Natural killer cell (primary cell): ENCODE results near the gene OR7C1. TPM values are rescaled to one million over a fixed set of nuclear protein-coding genes. Genes with fewer than 3 reads are reported as not detected.
"Not testable (repeated sequence)": the region's sequence is repeated elsewhere in the genome, so short reads cannot be mapped to it uniquely, and the experiment has no call there.

Source experiments
- ATAC-seq, 3 donors: fragments of 150-1000 bp in 2 of 3; fragments of 200-7000 bp in 1 of 3; cut with Tn5 transposase; 1 replicate in 1 of 3; 2 replicates in 2 of 3; pipeline ENCODE4 v1.10.0; 2021; ENCODE audit warnings: mild to moderate bottlenecking in 2 of 3, moderate library complexity in 2 of 3
- DNase-seq, 2 donors: peaks; one replicate each; pipeline versions ENCODE4 v3.0.0 to v3.0.0-alpha.2; 2013 to 2021; ENCODE audit warnings: mixed read lengths in 1 of 2
- H3K27ac ChIP-seq: one replicate; pipeline ENCODE4 v1.5.1; 2013; ENCODE audit warnings: mild to moderate bottlenecking, low read length
- H3K27me3 ChIP-seq: one replicate; pipeline ENCODE4 v1.6.1; 2013; ENCODE audit warnings: low read length; ENCODE audit not compliant: control insufficient read depth, insufficient read depth
- H3K36me3 ChIP-seq: one replicate; pipeline ENCODE4 v1.6.1; 2013; ENCODE audit warnings: low read length; ENCODE audit not compliant: control insufficient read depth, insufficient read depth
- H3K4me1 ChIP-seq: one replicate; pipeline ENCODE4 v1.6.1; 2013; ENCODE audit warnings: low read length; ENCODE audit not compliant: control insufficient read depth, insufficient read depth
- H3K4me3 ChIP-seq: one replicate; pipeline ENCODE4 v1.5.1; 2013; ENCODE audit warnings: low read length
- H3K9me3 ChIP-seq: one replicate; pipeline ENCODE4 v1.6.1; 2013; ENCODE audit warnings: low read length; ENCODE audit not compliant: control insufficient read depth, insufficient read depth
- H3K27ac Mint-ChIP-seq, 2 donors: one replicate each; pipeline ENCODE4 v1.8.0; 2022; ENCODE audit warnings: mild to moderate bottlenecking in 2 of 2, mixed read lengths in 2 of 2, moderate library complexity in 1 of 2
- H3K27me3 Mint-ChIP-seq, 2 donors: one replicate each; pipeline ENCODE4 v1.8.0; 2022; ENCODE audit warnings: low read depth in 2 of 2, mixed read lengths in 2 of 2
- H3K36me3 Mint-ChIP-seq: one replicate; pipeline ENCODE4 v1.8.0; 2022; ENCODE audit warnings: mixed read lengths
- H3K4me1 Mint-ChIP-seq, 2 donors: one replicate each; pipeline ENCODE4 v1.8.0; 2022; ENCODE audit warnings: mixed read lengths in 2 of 2
- H3K4me3 Mint-ChIP-seq: one replicate; pipeline ENCODE4 v1.8.0; 2022; ENCODE audit warnings: mild to moderate bottlenecking, moderate library complexity, mixed read lengths
- H3K9me3 Mint-ChIP-seq, 2 donors: one replicate each; pipeline ENCODE4 v1.8.0; 2022; ENCODE audit warnings: mixed read lengths in 2 of 2
- WGBS: methylation state at CpG from one replicate; pipeline ENCODE4 v1.1.7; 2013; ENCODE audit warnings: missing lambda C conversion rate; ENCODE audit not compliant: insufficient coverage; 5-methylcytosine and 5-hydroxymethylcytosine counted together
- intact Hi-C: fragments of 100-400 bp; cut with micrococcal nuclease; formaldehyde crosslinking; loops from one replicate; pipeline ENCODE4 v1.14.2; 2022
- total RNA-seq, 4 donors: library from RNA; stranded (reverse); fragments of 120-200 nt in 1 of 4; gene quantifications; one replicate each; pipeline versions ENCODE4 v1.2.3 to v1.2.4, GENCODE V29; 2013 to 2022
- TF ChIP-seq, protein P1 (sequence below): fragments of 200-600 bp; IDR thresholded peaks from one replicate; pipeline ENCODE4 v1.8.0; 2022; ENCODE audit warnings: antibody characterized with exemption

OR7C1 gene
- total RNA-seq, 3 donors from 2014 or later (not counting 1 experiment from before 2014, with no cell fraction given) = not detected

DNA sequence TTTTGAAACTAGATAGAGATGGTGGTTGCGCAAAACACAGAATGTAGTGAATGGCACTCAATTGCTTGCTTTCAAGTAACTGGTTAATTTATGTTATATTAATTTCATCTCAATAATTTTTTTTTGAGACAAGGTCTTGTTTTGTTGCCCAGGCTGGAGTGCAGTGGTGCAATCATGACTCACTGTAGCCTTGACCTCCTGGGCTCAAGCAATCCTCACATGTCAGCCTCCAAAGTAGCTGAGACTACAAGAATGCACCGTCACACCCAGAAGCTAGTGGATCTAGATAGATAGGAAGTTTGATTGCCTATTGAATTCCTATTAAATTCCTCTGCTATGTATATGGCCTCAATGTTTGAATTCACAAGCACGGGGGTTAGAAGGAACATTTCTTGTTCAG, 30.2 kb downstream of the OR7C1 start:
- no peak for DNase-seq
- Histone ChIP-seq H3K27ac (no peak overlapping the region), H3K9me3 (no peaks in the 10 kb centered on the region), H3K36me3 (no peaks in the 10 kb centered on the region), H3K27me3 (no peaks in the 10 kb centered on the region), H3K4me3 (no peak overlapping the region), H3K4me1 (no peaks in the 10 kb centered on the region)
- intact Hi-C loops = loop anchor here (1.0 kb wide), 1 partner anchor 8 kb away; no protein-coding TSS in a partner anchor
- no peak for ATAC-seq
- H3K9me3 Mint-ChIP-seq = no peaks in the 10 kb centered on the region
- WGBS = 95% methylated on average over 3 of the region's 3 CpGs
- H3K36me3 Mint-ChIP-seq = no peaks in the 10 kb centered on the region
- TF ChIP-seq, protein P1, sequence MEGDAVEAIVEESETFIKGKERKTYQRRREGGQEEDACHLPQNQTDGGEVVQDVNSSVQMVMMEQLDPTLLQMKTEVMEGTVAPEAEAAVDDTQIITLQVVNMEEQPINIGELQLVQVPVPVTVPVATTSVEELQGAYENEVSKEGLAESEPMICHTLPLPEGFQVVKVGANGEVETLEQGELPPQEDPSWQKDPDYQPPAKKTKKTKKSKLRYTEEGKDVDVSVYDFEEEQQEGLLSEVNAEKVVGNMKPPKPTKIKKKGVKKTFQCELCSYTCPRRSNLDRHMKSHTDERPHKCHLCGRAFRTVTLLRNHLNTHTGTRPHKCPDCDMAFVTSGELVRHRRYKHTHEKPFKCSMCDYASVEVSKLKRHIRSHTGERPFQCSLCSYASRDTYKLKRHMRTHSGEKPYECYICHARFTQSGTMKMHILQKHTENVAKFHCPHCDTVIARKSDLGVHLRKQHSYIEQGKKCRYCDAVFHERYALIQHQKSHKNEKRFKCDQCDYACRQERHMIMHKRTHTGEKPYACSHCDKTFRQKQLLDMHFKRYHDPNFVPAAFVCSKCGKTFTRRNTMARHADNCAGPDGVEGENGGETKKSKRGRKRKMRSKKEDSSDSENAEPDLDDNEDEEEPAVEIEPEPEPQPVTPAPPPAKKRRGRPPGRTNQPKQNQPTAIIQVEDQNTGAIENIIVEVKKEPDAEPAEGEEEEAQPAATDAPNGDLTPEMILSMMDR = no peak
- no peak overlapping the region for H3K4me3 Mint-ChIP-seq
- H3K4me1 Mint-ChIP-seq = no peaks in the 10 kb centered on the region
- peaks cover 6 to 7% of the 10 kb centered on the region in 2 donors for H3K27me3 Mint-ChIP-seq
- H3K27ac Mint-ChIP-seq = no peak overlapping the region

DNA sequence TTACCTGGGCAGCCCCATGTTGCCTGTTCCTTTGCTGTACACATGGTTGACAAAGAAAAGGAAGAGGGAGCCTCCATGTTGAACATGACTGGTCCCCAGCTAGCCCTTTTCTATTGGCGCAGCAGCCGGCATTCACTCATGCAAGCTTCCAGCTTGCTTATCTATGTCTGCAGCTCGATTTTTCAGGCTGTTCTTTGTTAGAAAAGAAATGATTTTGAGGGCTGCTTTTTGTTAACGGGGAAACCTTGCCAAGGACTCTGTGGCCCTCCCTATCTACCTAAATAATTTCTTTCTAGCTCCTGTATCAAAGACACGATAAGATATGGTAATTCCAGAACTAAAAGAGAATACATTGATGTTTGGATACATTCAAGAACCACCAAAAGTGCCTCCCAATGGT, 36.2 kb downstream of the OR7C1 start:
- Histone ChIP-seq H3K27ac (no peak overlapping the region), H3K4me1 (no peaks in the 10 kb centered on the region), H3K27me3 (no peaks in the 10 kb centered on the region), H3K9me3 (no peaks in the 10 kb centered on the region), H3K4me3 (no peak overlapping the region), H3K36me3 (no peaks in the 10 kb centered on the region)
- H3K36me3 Mint-ChIP-seq = no peaks in the 10 kb centered on the region
- 75% methylated on average over 4 of the region's 5 CpGs for WGBS
- no peak overlapping the region for H3K27ac Mint-ChIP-seq
- peaks cover 18 to 28% of the 10 kb centered on the region in 2 donors for H3K27me3 Mint-ChIP-seq
- H3K4me3 Mint-ChIP-seq = no peak overlapping the region
- no peaks in the 10 kb centered on the region for H3K4me1 Mint-ChIP-seq
- ATAC-seq = no peak
- DNase-seq = no peak
- intact Hi-C loops = no loop called here
- no peaks in the 10 kb centered on the region for H3K9me3 Mint-ChIP-seq
- TF ChIP-seq, protein P1 = no peak

DNA sequence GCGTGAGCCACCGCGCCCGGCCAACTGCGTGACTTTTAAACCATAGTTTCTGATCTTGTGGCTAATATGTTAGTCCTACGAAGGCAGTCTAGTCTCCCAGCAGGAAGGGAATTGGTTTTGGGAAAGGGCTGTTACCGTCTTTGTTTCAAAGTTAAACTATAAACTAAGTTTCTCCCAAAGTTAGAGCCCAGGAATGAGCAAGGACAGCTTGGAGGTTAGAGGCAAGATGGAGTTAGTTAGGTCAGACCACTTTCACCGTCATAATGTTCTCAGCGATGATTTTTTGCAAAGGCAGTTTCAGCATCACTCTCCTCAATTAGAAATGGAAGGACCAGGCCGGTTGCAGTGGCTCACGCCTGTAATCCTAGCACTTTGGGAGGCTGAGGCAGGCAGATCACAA, 39.0 kb downstream of the OR7C1 start:
- no peak for DNase-seq
- Mint-ChIP-seq H3K4me1 (no peaks in the 10 kb centered on the region), H3K27ac (no peak overlapping the region), H3K27me3 (peaks cover 13 to 29% of the 10 kb centered on the region in 2 donors), H3K9me3 (no peaks in the 10 kb centered on the region), H3K36me3 (no peaks in the 10 kb centered on the region), H3K4me3 (no peak overlapping the region)
- Histone ChIP-seq H3K27me3 (no peaks in the 10 kb centered on the region), H3K9me3 (no peaks in the 10 kb centered on the region), H3K27ac (no peak overlapping the region), H3K4me3 (no peak overlapping the region), H3K4me1 (no peaks in the 10 kb centered on the region), H3K36me3 (no peaks in the 10 kb centered on the region)
- intact Hi-C loops = no loop called here
- no peak for ATAC-seq
- 89% methylated on average over 11 of the region's 11 CpGs for WGBS
- TF ChIP-seq, protein P1 = no peak

DNA sequence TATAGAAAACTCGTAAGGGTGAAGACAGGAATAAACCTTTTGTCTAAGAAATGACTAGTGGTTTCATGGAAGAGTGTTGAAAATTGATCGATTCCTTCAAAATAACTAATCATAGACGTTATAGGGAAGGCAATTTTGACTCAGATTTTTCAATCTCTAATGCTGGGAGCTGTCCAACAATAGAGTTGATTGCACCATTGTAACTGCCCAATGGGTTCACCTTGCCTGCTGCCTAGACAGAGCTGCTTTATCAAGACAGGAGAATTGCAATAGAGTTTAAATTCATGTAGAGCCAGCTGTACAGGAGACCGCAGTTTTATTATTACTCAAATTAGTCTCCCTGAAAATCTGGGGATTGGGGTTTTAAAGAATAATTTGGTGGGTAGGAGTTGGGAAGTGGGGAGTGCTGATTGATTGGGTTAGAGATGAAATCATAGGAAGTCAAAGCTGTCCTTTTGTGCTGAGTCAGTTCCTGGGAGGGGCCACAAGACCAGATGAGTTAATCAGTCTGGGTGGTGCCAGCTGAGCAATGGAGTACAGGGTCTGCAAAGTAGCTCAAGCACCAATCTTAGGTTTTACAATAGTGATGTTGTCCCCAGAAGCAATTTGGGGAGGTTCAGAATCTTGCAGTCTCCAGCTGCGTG, 39.8 kb downstream of the OR7C1 start:
- H3K9me3 Mint-ChIP-seq = no peaks in the 10 kb centered on the region
- intact Hi-C loops = no loop called here
- no peak overlapping the region for H3K27ac ChIP-seq
- H3K27me3 Mint-ChIP-seq = peaks cover 13 to 26% of the 10 kb centered on the region in 2 donors
- no peaks in the 10 kb centered on the region for H3K27me3 ChIP-seq
- no peaks in the 10 kb centered on the region for H3K36me3 ChIP-seq
- H3K4me1 ChIP-seq = no peaks in the 10 kb centered on the region
- ATAC-seq (no peak), DNase-seq (no peak)
- H3K4me3 Mint-ChIP-seq = no peak overlapping the region
- H3K4me1 Mint-ChIP-seq = no peaks in the 10 kb centered on the region
- no peaks in the 10 kb centered on the region for H3K9me3 ChIP-seq
- WGBS = 90% methylated on average over 4 of the region's 5 CpGs
- H3K36me3 Mint-ChIP-seq = no peaks in the 10 kb centered on the region
- TF ChIP-seq, protein P1 = no peak
- no peak overlapping the region for H3K27ac Mint-ChIP-seq
- H3K4me3 ChIP-seq = no peak overlapping the region

DNA sequence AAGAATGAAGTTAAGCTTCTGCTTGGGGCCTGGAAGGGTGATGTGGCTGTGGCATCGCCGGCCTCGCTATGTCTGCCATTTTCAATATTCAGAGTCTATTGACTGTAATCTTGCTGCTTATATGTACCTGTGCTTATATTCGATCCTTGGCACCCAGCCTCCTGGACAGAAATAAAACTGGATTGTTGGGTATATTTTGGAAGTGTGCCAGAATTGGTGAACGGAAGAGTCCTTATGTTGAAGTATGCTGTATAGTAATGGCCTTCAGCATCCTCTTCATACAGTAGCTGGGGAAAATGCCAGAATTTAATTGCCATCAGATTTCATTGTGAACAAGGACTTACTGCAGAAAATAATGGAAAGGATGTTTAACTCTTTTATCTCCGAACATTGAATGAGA, 42.7 kb downstream of the OR7C1 start:
- H3K4me3 Mint-ChIP-seq = not testable (repeated sequence)
- 95% methylated on average over 5 of the region's 6 CpGs for WGBS

More for the DNA sequence above, 42.7 kb downstream of the OR7C1 start:
- H3K27ac ChIP-seq, intact Hi-C loops, H3K4me1 ChIP-seq, H3K36me3 ChIP-seq, H3K4me3 ChIP-seq, H3K27me3 ChIP-seq, H3K9me3 ChIP-seq, ATAC-seq, DNase-seq, H3K36me3 Mint-ChIP-seq, H3K27me3 Mint-ChIP-seq, H3K9me3 Mint-ChIP-seq, H3K27ac Mint-ChIP-seq, H3K4me1 Mint-ChIP-seq: not testable (repeated sequence)
